ENCODE measurements around the gene ARHGAP1.
A peak's percentile ranks its signal among the peaks of the same experiment; 100 is the strongest.
"Not testable (repeated sequence)": the region's sequence is repeated elsewhere in the genome, so short reads cannot be mapped to it uniquely, and the experiment has no call there.

The ARHGAP1 gene

GRCh38 chr11:46672381-46672839 is 28.0 kb downstream of the ARHGAP1 start:
- no peak for TF ChIP-seq CTCF (IDR thresholded peaks at IDR 0.05; ENCODE audit: insufficient read depth, missing control alignments)
- no peak for FAIRE-seq
- DNase-seq (ENCODE audit: insufficient read length, low spot score), result no peak

GRCh38 chr11:46671958-46672315 is 28.5 kb downstream of the ARHGAP1 start:
- TF ChIP-seq CTCF (IDR thresholded peaks at IDR 0.05; ENCODE audit: insufficient read depth, missing control alignments), result no peak
- FAIRE-seq, result no peak
- no peak for DNase-seq (ENCODE audit: insufficient read length, low spot score)

GRCh38 chr11:46670521-46670920 is 29.9 kb downstream of the ARHGAP1 start:
- FAIRE-seq; DNase-seq (ENCODE audit: insufficient read length, low spot score): not testable (repeated sequence)

GRCh38 chr11:46669711-46670139 is 30.7 kb downstream of the ARHGAP1 start:
- no peak for FAIRE-seq
- DNase-seq (ENCODE audit: insufficient read length, low spot score), result no peak
- peak; percentile 29 for TF ChIP-seq CTCF (IDR thresholded peaks at IDR 0.05; ENCODE audit: insufficient read depth, missing control alignments)

- DNase-seq (ENCODE audit: insufficient read length, low spot score) (no peak), FAIRE-seq (no peak)
- no peak for TF ChIP-seq CTCF (IDR thresholded peaks at IDR 0.05; ENCODE audit: insufficient read depth, missing control alignments)
Observed at GRCh38 chr11:46668480-46669085, 31.8 kb downstream of the ARHGAP1 start.

GRCh38 chr11:46667043-46667481 is 33.4 kb downstream of the ARHGAP1 start:
- FAIRE-seq (no peak), DNase-seq (ENCODE audit: insufficient read length, low spot score) (no peak)
- TF ChIP-seq CTCF (IDR thresholded peaks at IDR 0.05; ENCODE audit: insufficient read depth, missing control alignments), result no peak

- DNase-seq (ENCODE audit: insufficient read length, low spot score), result no peak
- no peak for TF ChIP-seq CTCF (IDR thresholded peaks at IDR 0.05; ENCODE audit: insufficient read depth, missing control alignments)
- no peak for FAIRE-seq
Observed at GRCh38 chr11:46666516-46666915, 33.9 kb downstream of the ARHGAP1 start.

- DNase-seq (ENCODE audit: insufficient read length, low spot score) (no peak), FAIRE-seq (no peak)
- TF ChIP-seq CTCF (IDR thresholded peaks at IDR 0.05; ENCODE audit: insufficient read depth, missing control alignments), result no peak
Observed at GRCh38 chr11:46665356-46665755, 35.1 kb downstream of the ARHGAP1 start.
